ENCODE data around the gene WDR89.

GRCh38 chr14:63686926-63687325 is 45.3 kb upstream of the WDR89 start:
- TF ChIP-seq CTCF (IDR thresholded peaks at IDR 0.05) = no peak
- TF ChIP-seq YY1 (IDR thresholded peaks at IDR 0.05; ENCODE audit: low read depth) = no peak
- no peak for TF ChIP-seq USF2 (IDR thresholded peaks at IDR 0.05; ENCODE audit: borderline replicate concordance, low read depth, low read length)
- TF ChIP-seq MXI1 (IDR thresholded peaks at IDR 0.05; ENCODE audit: low read depth, low read length) = no peak
- TF ChIP-seq POLR2AphosphoS5 (IDR thresholded peaks at IDR 0.05; ENCODE audit: low read depth, low read length) = no peak
- no peak for TF ChIP-seq ELF1 (IDR thresholded peaks at IDR 0.05)
- no peak for TF ChIP-seq EP300 (IDR thresholded peaks at IDR 0.05; ENCODE audit: borderline replicate concordance in 1 of 2, low read depth in 1 of 2, low read length in 1 of 2)
- TF ChIP-seq RFX5 (IDR thresholded peaks at IDR 0.05; ENCODE audit: low read length) = no peak
- TF ChIP-seq RAD21 (IDR thresholded peaks at IDR 0.05; ENCODE audit: low read length) = no peak
- no peak for TF ChIP-seq SMC3 (IDR thresholded peaks at IDR 0.05; ENCODE audit: low read depth, low read length)
- no peak for TF ChIP-seq FOXM1 (IDR thresholded peaks at IDR 0.05; ENCODE audit: low read depth)
- TF ChIP-seq TEAD4 (IDR thresholded peaks at IDR 0.05; ENCODE audit: borderline replicate concordance, insufficient read depth) = no peak

Measured in SK-N-SH (cell line).